ENCODE results near the gene NR1H2.
A peak's percentile ranks its signal among the peaks of the same experiment; 100 is the strongest.
"Not testable (repeated sequence)": the region's sequence is repeated elsewhere in the genome, so short reads cannot be mapped to it uniquely, and the experiment has no call there.

NR1H2 gene

GRCh38 chr19:50378169-50378862, 2.1 kb downstream of the NR1H2 start:
- no peak for DNase-seq (ENCODE audit: low read depth)

GRCh38 chr19:50378863-50379236, 2.6 kb downstream of the NR1H2 start:
- no peak for DNase-seq (ENCODE audit: low read depth)

DNA sequence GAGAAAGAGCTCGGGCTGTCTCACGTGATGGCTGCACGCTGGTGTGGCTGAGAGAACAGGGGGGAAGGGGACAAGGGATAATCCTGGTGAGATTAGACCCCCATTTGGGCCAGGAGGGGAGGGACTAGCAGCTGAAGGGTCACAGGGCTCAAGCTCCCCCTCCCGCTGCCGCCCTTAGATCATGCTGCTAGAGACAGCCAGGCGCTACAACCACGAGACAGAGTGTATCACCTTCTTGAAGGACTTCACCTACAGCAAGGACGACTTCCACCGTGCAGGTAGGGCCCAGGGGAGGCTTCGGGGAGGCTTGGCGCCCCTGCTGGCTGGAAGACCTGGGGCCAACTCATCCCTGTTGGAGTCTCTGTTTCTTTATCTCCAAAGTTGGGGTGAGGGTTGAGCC, 3.3 kb downstream of the NR1H2 start:
- DNase-seq (ENCODE audit: low read depth): no peak

DNA sequence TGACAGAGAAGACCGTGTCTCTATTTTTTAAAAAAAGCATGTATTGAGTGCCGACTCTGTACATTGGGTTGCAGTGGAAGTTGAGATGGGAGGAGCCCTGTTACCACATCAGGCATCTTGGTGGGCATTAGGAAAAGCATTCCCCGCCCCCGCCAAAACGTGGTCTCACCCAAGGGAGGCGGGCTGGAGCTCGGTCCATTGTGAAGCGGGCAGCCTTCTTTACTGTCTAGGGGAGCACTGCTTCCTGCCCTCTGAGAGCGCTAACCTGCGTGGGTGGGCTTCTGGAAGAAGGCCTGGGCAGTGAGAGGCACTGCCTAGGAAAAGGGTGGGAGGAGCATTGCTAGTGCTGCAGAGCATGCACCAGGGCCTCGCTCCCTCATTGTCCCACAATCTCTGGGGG, 3.9 kb downstream of the NR1H2 start:
- DNase-seq (ENCODE audit: low read depth): no peak

DNA sequence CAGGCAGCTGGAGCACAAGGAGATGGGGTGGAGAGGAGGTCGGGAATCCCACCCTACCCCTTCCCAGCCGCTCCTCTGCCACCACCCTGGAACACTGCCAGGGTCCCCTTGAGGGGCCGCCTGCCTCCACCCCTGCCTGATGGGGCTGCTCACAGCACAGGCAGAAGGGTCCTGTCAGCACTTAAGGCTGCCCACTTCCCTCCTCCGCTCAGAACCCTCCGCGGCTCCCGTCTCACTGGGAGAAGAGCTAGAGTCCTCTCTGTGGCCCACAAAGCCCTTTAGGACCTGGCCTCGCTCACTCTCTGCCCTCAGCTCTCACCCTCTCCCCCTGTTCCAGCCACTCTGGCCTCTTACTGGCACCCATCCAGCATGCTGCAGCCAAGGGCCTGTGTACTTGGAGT, 4.5 kb downstream of the NR1H2 start:
- DNase-seq (ENCODE audit: low read depth): no peak

GRCh38 chr19:50381881-50382729, 5.8 kb downstream of the NR1H2 start:
- DNase-seq (ENCODE audit: low read depth): no peak

DNA sequence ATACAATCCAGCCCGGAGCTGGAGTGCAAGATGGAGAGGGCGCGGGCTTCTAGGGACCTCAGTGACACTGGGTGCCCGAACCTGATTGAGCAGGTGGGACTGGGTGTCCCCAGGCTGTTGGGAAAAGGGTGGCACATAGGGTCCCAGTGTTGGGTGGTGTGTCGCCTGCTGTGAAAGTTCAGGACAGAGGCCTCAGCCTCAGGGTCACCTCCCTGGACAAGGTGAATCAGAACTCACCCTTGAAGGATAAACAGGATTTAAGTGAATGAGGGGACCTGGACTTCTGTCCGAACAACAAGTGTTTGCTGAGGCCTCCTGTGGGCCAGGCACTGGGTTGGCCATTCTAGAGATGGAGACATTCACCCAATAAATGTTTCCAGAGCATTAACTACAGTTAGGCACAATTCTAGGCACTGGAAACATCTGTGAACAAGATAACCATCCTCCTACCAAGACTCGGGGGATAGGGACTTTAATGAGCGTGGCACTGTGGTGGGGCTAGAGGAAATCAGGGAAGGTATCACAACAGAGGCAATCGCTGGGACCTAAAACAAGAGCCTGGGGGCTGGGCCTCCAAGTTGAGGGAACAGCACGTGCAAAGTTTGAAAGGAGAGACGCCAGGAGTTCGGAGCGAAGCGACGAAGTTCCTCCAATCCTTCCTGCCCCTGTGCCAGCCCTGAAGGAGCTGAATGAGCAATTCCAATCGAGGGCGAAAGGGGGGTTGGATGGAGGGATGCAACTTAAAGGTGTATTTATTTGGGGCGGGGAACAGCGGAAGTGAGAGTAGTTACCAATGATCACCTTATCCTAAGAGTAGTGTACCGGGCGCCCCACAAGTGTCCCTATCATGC, 7.0 kb downstream of the NR1H2 start:
- DNase-seq (ENCODE audit: low read depth): no peak

- DNase-seq (ENCODE audit: low read depth): peak; percentile 98
These were observed 7.8 kb downstream of the NR1H2 start, which contains the start of gene POLD1 for GRCh38 chr19:50383852-50384684. TSS of gene POLD1 (plus strand) at chr19:50384347. CDS start at chr19:50398852, 14,505 bp downstream.

DNA sequence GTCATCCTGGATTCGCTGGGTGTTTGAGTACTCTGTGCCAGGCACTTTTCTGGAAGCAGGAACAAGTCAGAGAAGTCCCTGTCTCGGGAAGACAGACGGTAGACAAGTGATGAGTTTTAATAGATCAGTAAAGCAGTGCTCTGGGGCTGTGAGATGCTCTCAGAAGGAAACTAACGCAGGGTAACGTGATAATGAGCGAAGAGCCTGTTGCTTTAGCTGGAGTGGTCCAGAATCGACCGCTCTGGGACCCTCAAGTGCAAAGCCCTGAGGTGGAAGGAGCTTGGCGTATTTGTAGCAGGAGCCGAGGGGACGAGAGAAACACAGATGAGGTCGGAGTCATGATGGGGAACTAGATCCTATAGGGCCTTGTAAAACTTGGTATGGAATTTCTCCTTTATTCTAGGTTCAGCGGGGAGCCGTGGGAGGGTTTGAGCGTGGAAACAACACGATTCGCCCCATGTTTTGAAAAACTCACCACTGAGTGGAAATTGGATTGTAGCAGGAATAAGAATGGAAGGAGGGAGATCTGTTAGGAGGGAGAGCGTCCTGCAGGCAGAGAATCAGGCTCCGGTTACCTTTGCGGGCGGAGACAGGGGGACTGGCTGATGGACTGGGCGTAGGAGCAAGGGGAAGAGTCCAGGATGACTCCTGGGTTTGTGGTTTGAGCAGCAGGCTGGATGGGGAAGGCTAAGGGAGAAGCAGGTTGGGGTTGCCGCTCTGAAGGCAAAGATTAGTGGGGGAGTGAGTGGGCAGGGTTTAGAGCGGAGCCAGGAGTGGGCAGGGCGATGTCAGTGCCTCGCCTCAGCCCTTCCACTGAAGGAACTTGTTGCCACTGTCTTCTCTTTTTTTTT, 8.7 kb downstream of the NR1H2 start:
- no peak for DNase-seq (ENCODE audit: low read depth)

- no peak for DNase-seq (ENCODE audit: low read depth)
These were observed 11.1 kb downstream of the NR1H2 start for GRCh38 chr19:50387176-50387867.

- no peak for DNase-seq (ENCODE audit: low read depth)
These were observed 11.6 kb downstream of the NR1H2 start for GRCh38 chr19:50387868-50388245.

GRCh38 chr19:50390295-50390694, 14.0 kb downstream of the NR1H2 start:
- DNase-seq (ENCODE audit: low read depth): not testable (repeated sequence)

DNA sequence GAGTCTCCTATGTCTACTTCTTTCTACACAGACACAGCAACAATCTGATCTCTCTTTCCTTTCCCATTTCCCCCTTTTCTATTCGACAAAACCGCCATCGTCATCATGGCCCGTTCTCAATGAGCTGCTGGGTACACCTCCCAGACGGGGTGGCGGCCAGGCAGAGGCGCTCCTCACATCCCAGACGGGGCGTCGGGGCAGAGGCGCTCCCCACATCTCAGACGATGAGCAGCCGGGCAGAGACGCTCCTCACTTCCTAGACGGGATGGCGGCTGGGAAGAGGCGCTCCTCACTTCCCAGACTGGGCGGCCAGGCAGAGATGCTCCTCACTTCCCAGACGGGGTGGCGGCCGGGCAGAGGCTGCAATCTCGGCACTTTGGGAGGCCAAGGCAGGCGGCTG, 14.7 kb downstream of the NR1H2 start:
- DNase-seq (ENCODE audit: low read depth): not testable (repeated sequence)

- DNase-seq (ENCODE audit: low read depth): no peak
These were observed 16.5 kb downstream of the NR1H2 start for GRCh38 chr19:50392759-50393158.

DNA sequence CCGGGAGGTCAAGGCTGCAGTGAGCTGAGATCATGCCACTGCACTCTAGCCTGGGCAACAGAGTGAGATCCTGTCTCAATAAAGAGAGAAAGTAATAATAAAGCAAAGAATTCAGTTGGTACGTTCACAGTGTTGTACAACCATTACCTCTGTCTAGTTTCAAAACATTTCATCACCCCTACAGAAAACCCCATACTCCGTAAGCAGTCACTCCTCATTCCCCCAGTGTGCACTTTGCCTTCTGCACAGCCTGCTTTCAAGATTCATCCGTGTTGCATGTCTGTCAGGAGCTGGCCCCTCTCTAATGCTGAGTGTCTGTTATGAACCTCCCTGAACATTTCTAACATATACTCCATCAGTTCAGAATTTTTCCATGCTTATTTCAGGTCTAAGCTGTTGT, 17.3 kb downstream of the NR1H2 start:
- DNase-seq (ENCODE audit: low read depth): no peak

DNA sequence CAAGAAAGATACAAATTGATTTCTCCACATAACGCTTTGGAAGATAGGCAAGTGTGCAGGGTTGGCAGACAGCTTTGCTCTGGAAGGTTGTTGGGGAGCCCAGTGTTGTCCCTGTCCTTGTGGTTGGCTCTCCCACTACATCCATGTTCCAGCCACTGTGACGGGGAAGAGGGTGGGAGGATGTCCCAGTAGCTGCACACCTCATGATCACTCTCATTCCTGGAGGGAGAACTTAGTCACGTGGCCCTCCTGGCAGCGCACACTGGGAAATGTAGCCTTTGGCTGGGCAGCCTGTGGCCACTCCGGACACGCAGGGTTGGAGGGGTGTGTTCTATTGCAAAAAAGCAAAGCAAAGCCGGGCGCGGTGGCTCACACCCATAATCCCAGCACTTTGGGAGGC, 17.8 kb downstream of the NR1H2 start:
- DNase-seq (ENCODE audit: low read depth): no peak

DNA sequence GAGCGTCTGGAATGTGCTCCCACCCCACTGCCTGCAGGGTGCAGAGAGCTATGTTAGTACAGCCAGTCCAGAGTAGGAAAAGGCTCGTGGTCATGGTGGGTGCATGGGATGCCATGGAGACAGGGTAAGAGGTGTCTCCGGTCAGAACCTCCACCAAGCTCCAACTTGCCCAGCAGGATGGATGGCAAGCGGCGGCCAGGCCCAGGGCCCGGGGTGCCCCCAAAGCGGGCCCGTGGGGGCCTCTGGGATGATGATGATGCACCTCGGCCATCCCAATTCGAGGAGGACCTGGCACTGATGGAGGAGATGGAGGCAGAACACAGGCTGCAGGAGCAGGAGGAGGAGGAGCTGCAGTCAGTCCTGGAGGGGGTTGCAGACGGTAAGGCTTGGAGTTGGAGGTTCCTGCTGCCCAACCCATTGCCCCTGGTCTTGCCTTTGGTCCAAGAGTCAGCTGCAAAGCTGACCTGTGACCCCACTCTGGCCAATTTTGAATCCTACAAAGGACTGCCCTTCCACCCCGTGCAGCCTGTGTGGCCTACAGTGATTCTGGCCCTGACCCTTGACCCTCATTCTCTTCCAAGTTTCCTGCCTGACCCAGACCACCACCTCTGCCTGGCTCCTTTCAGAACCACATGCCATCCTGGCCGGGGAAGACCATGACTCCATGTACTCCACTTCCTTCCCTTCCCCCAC, 22.6 kb downstream of the NR1H2 start:
- DNase-seq (ENCODE audit: low read depth): no peak

GRCh38 chr19:50399368-50399745, 23.1 kb downstream of the NR1H2 start:
- no peak for DNase-seq (ENCODE audit: low read depth)

- no peak for DNase-seq (ENCODE audit: low read depth)
These were observed 25.6 kb downstream of the NR1H2 start for GRCh38 chr19:50401605-50402450.
